ENCODE results near the gene AMD1.

Gene AMD1

GRCh38 chr6:110939429-110940200 is 65.0 kb downstream of the AMD1 start:
- no peak for DNase-seq (ENCODE audit: low spot score)

- DNase-seq (ENCODE audit: low spot score): no peak
These were observed 70.1 kb downstream of the AMD1 start for GRCh38 chr6:110944681-110945151.
